Measurements from ENCODE around the gene POLR3F.
"Not testable (repeated sequence)": the region's sequence is repeated elsewhere in the genome, so short reads cannot be mapped to it uniquely, and the experiment has no call there.

Gene POLR3F

DNA sequence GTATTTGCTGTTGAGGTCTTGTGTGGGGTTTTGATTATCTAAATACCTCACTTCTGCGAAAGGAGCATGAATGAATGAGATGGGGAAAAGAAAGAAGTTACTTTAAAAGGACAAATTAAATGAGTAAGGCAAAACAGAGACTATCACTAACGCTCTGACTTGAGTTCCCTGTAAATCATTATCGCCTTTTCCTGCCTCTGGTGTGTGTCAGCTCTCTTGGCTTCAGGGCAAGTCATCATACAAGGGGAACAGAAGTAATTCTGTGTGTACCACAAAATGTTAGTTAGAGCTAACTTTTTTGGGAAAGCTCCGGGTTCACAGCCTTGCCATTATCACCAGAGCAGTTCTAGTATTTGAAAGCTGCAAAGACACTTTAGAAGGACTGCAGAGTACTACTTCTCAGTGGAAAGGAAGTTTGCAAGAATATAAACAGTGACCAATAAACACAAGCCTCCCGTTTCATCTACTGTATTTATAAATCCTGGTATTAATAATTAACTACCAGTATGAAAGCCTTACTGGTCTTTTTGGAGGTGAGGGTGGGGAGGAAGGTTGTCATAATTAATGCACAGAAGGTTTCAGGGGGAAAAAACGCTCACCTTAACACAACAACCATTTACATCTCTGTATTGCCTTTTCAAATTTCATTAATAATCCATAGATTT is 1.5 kb upstream of the POLR3F start:
- H3K4me3 ChIP-seq (ENCODE audit: low read depth, low read length): peak overlapping the region; percentile 98
- H3K27me3 ChIP-seq (ENCODE audit: insufficient read depth, low read length): no peaks in the 10 kb centered on the region
- no peaks in the 10 kb centered on the region for H3K36me3 ChIP-seq (ENCODE audit: insufficient read depth, low read length)
- H3K4me1 ChIP-seq (ENCODE audit: control insufficient read depth, insufficient read depth, low read length, unreplicated experiment): peaks cover 15% of the 10 kb centered on the region
- peak overlapping the region; percentile 98 for H2AFZ ChIP-seq (ENCODE audit: low read length, unreplicated experiment)
- no peak overlapping the region for H3K27ac ChIP-seq (ENCODE audit: low read depth, low read length)
- H3K79me2 ChIP-seq (ENCODE audit: control insufficient read depth, insufficient read depth, low read length, unreplicated experiment): peaks cover 32% of the 10 kb centered on the region

DNA sequence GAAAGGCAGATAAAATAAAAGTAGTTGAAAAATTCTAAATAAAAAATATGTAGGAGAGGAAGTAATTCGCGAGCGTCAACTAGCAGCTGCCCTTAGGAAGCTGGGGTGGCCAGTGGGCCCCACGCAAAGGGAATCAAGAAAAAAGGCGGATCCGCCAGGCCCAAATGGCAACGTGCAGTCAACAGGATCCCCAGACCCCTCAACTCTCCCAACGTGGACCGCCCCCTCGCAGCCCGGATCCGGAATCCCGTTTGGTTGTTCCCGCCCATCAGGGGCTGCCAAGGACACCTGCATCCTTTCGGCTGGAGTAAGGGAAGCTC is 656 bp upstream of the POLR3F start:
- no peaks in the 10 kb centered on the region for H3K27me3 ChIP-seq (ENCODE audit: insufficient read depth, low read length)
- peaks cover 34% of the 10 kb centered on the region for H3K79me2 ChIP-seq (ENCODE audit: control insufficient read depth, insufficient read depth, low read length, unreplicated experiment)
- peak overlapping the region; percentile 98 for H3K4me3 ChIP-seq (ENCODE audit: low read depth, low read length)
- peak overlapping the region; percentile 98 for H2AFZ ChIP-seq (ENCODE audit: low read length, unreplicated experiment)
- peaks cover 15% of the 10 kb centered on the region for H3K4me1 ChIP-seq (ENCODE audit: control insufficient read depth, insufficient read depth, low read length, unreplicated experiment)
- H3K27ac ChIP-seq (ENCODE audit: low read depth, low read length): no peak overlapping the region
- no peaks in the 10 kb centered on the region for H3K36me3 ChIP-seq (ENCODE audit: insufficient read depth, low read length)

DNA sequence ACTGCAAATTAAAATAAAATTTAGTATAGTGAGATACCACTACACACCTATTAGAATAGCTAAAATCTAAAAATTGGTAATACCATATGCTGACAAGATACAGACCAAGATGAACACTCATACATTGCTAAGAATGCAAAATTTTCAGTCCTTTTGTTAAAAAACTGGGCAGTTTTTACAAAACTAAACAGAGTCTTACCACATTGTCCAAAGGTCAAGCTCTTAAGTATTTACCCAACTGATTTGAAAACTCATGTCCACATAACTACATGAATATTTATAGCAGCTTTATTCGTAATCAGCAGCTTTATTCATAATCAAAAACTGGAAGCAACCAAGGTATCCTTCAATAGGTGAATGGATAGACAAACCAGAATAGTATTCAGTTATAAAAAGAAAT is 10.0 kb downstream of the POLR3F start:
- Histone ChIP-seq H3K27me3 (ENCODE audit: insufficient read depth, low read length) (no peaks in the 10 kb centered on the region), H3K36me3 (ENCODE audit: insufficient read depth, low read length) (peaks cover 20% of the 10 kb centered on the region), H3K79me2 (ENCODE audit: control insufficient read depth, insufficient read depth, low read length, unreplicated experiment) (no peaks in the 10 kb centered on the region), H2AFZ (ENCODE audit: low read length, unreplicated experiment) (no peak overlapping the region), H3K4me3 (ENCODE audit: low read depth, low read length) (no peak overlapping the region), H3K27ac (ENCODE audit: low read depth, low read length) (no peak overlapping the region), H3K4me1 (ENCODE audit: control insufficient read depth, insufficient read depth, low read length, unreplicated experiment) (no peaks in the 10 kb centered on the region)

DNA sequence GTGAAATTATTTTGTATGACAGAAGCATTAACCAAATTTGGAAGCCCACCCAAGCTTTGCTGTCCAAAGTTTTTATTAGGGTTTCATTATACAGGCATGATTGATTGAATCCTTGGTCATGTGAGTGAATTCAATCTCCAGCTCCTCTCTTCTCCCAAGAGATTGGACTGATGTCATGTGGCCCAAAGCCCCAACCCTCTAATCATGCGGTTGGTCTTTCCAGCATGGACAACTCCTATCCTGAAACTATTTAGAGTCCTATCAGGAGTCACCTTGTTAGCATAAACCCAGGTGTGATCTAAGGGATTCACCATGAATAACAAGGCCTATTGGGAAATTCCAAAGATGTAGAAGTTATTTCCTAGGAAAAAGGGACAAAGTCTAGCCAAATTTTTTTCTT is 10.6 kb downstream of the POLR3F start:
- Histone ChIP-seq H2AFZ (ENCODE audit: low read length, unreplicated experiment) (no peak overlapping the region), H3K27ac (ENCODE audit: low read depth, low read length) (no peak overlapping the region), H3K36me3 (ENCODE audit: insufficient read depth, low read length) (peaks cover 26% of the 10 kb centered on the region), H3K4me3 (ENCODE audit: low read depth, low read length) (no peak overlapping the region), H3K4me1 (ENCODE audit: control insufficient read depth, insufficient read depth, low read length, unreplicated experiment) (no peaks in the 10 kb centered on the region), H3K79me2 (ENCODE audit: control insufficient read depth, insufficient read depth, low read length, unreplicated experiment) (no peaks in the 10 kb centered on the region), H3K27me3 (ENCODE audit: insufficient read depth, low read length) (no peaks in the 10 kb centered on the region)

DNA sequence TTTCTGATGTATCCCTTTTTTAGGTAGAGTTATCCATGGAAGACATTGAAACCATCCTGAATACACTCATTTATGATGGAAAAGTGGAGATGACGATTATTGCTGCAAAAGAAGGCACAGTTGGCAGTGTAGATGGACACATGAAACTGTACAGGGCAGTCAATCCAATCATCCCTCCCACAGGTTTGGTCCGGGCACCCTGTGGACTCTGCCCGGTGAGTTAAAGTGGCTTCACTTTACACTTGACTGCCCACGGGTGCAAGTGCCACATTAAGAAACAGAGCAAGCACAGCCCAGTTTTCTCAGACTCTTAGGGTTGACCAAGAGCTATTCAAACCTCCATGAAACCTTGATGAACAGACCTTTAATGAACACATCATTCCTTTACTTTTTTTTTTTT is 14.4 kb downstream of the POLR3F start:
- no peak overlapping the region for H3K27ac ChIP-seq (ENCODE audit: low read depth, low read length)
- H3K4me3 ChIP-seq (ENCODE audit: low read depth, low read length): no peak overlapping the region
- peaks cover 23% of the 10 kb centered on the region for H3K36me3 ChIP-seq (ENCODE audit: insufficient read depth, low read length)
- no peaks in the 10 kb centered on the region for H3K4me1 ChIP-seq (ENCODE audit: control insufficient read depth, insufficient read depth, low read length, unreplicated experiment)
- no peaks in the 10 kb centered on the region for H3K79me2 ChIP-seq (ENCODE audit: control insufficient read depth, insufficient read depth, low read length, unreplicated experiment)
- H2AFZ ChIP-seq (ENCODE audit: low read length, unreplicated experiment): no peak overlapping the region
- no peaks in the 10 kb centered on the region for H3K27me3 ChIP-seq (ENCODE audit: insufficient read depth, low read length)

DNA sequence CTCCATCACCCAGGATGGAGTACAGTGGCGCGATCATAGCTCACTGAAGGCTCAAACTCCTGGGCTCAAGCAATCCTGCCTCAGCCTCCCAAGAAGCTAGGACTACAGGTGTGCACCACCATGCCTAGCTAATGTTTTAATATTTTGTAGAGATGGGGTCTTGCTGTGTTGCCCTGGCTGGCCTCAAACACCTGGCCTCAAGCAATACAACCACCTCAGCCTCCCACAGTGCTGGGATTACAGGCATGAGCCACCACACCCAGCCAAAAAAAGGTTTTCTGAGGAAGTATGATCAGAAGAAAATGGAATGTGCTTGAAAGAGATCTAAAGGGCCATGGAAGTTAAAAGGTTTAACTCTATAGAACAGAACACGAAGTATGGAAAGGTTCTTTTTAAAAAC is 21.1 kb downstream of the POLR3F start:
- peaks cover 6% of the 10 kb centered on the region for H3K36me3 ChIP-seq (ENCODE audit: insufficient read depth, low read length)
- no peaks in the 10 kb centered on the region for H3K4me1 ChIP-seq (ENCODE audit: control insufficient read depth, insufficient read depth, low read length, unreplicated experiment)

DNA sequence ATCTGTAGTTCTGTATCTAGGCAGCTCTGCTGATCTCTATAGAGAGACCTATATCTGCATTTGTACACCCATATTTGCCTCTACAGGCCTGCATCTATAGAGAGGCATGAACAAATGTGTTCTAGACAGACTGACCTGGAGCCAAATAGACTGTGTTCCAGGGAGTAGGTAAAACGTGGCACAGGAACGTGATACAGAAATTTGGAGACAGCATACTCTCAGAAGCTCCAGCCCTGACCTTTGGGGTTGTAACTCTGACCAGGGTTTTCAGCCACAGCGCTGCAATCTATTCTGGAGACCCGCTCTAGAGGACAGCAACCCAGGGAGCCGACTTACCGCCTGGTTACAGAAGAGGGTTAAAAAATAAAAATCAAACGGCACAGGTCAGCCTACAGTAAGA is 28.9 kb downstream of the POLR3F start:
- Histone ChIP-seq H3K4me3 (ENCODE audit: low read depth, low read length) (peak overlapping the region; percentile 87), H3K27me3 (ENCODE audit: insufficient read depth, low read length) (no peaks in the 10 kb centered on the region), H3K79me2 (ENCODE audit: control insufficient read depth, insufficient read depth, low read length, unreplicated experiment) (no peaks in the 10 kb centered on the region), H3K4me1 (ENCODE audit: control insufficient read depth, insufficient read depth, low read length, unreplicated experiment) (peaks cover 7% of the 10 kb centered on the region), H2AFZ (ENCODE audit: low read length, unreplicated experiment) (peak overlapping the region; percentile 82), H3K27ac (ENCODE audit: low read depth, low read length) (no peak overlapping the region), H3K36me3 (ENCODE audit: insufficient read depth, low read length) (no peaks in the 10 kb centered on the region; the same call in 1 of the 2 replicates)

More for the DNA sequence above, 21.1 kb downstream of the POLR3F start:
- Histone ChIP-seq H2AFZ (ENCODE audit: low read length, unreplicated experiment) (no peak overlapping the region), H3K27ac (ENCODE audit: low read depth, low read length) (no peak overlapping the region), H3K79me2 (ENCODE audit: control insufficient read depth, insufficient read depth, low read length, unreplicated experiment) (no peaks in the 10 kb centered on the region), H3K27me3 (ENCODE audit: insufficient read depth, low read length) (no peaks in the 10 kb centered on the region), H3K4me3 (ENCODE audit: low read depth, low read length) (no peak overlapping the region)

DNA sequence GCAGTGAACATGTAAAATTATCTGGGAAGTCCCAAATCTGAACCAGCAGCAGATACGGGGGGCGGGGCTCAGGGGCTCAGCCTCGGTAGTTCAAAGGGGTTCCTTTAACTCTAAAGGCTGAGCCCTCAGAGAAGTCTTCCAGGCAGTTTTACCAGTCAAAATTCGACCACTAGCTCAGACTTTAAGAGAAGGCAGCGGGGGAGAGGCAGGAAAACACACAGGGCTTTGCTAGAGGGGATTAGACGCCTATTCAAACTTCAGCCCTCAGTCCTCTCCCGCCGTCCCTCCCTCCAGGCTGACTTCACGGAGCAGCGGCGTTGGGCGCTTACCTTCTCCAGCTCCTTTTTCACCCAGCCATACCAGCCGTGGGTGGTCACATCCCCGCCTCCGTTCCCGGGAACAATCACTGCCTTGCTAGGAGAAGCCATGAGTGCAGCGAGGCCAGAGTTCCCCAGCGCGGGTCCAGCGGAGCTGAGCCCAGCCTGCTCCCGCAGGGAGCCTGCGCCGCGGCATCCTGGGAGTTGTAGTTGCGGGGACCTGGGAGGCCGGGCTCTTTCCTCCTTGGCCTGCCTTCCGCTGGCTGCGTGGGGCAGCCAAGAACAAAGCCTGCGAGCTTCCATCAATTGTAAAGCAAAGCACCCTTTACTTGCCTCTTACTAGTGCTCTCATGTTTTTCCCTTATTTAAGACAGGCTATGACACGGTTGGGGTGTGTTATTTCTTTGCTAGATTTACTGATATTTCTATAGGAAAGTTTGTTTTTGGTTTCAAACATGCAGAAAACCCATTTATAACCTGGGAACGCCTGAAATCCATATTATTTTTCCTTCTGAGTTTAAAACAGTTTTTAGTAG is 29.8 kb downstream of the POLR3F start, which contains the start of gene RBBP9:
TSS of gene RBBP9 (minus strand) at position 486 of the 853 bp plus-strand sequence. CDS start at position 428, 58 bp downstream.
- Histone ChIP-seq H3K27me3 (ENCODE audit: insufficient read depth, low read length) (no peaks in the 10 kb centered on the region), H3K36me3 (ENCODE audit: insufficient read depth, low read length) (no peaks in the 10 kb centered on the region; the same call in 1 of the 2 replicates), H2AFZ (ENCODE audit: low read length, unreplicated experiment) (peak within 1 kb of the TSS; percentile 82), H3K79me2 (ENCODE audit: control insufficient read depth, insufficient read depth, low read length, unreplicated experiment) (no peaks in the 10 kb centered on the region), H3K4me3 (ENCODE audit: low read depth, low read length) (peak within 1 kb of the TSS; percentile 87), H3K4me1 (ENCODE audit: control insufficient read depth, insufficient read depth, low read length, unreplicated experiment) (peaks cover 7% of the 10 kb centered on the region), H3K27ac (ENCODE audit: low read depth, low read length) (no peak within 1 kb of the TSS)

DNA sequence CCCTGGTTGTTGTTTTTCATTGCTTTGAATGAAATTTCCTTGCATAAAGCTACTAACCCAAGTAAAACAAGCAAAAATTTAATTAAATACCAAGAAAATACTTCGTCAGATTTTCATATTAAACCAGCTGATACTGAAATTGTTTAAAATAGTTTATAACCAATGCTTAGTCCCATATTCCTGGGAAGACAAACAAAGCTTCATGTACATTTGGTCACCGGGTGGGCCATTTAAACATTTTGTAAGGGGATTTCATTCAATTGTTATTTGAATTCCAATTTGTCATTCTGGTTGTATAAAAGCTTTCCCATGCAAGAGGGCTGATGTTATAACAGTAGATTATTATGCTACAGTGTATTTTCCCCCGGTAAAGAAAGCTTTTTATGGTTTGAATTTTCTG is 30.4 kb downstream of the POLR3F start:
- Histone ChIP-seq H2AFZ (ENCODE audit: low read length, unreplicated experiment) (peak overlapping the region; percentile 82), H3K79me2 (ENCODE audit: control insufficient read depth, insufficient read depth, low read length, unreplicated experiment) (no peaks in the 10 kb centered on the region), H3K4me1 (ENCODE audit: control insufficient read depth, insufficient read depth, low read length, unreplicated experiment) (peaks cover 7% of the 10 kb centered on the region), H3K36me3 (ENCODE audit: insufficient read depth, low read length) (no peaks in the 10 kb centered on the region; the same call in 1 of the 2 replicates), H3K4me3 (ENCODE audit: low read depth, low read length) (peak overlapping the region; percentile 87), H3K27me3 (ENCODE audit: insufficient read depth, low read length) (no peaks in the 10 kb centered on the region), H3K27ac (ENCODE audit: low read depth, low read length) (no peak overlapping the region)

DNA sequence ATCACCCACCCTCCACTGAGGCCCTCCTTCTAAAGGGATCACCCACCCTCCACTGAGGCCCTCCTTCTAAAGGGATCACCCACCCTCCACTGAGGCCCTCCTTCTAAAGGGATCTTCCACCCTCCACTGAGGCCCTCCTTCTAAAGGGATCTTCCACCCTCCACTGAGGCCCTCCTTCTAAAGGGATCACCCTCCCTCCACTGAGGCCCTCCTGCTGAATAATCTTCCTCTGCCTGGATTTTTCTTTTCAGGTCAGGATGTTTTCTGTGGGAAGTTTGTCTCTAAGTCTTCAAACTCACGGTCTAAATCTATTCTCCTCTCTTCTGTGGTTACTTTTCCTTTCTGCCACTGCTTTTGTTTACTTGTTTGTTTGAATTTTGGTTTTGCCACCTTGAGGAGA is 34.5 kb downstream of the POLR3F start:
- H3K4me1 ChIP-seq (ENCODE audit: control insufficient read depth, insufficient read depth, low read length, unreplicated experiment); H3K27ac ChIP-seq (ENCODE audit: low read depth, low read length); H3K36me3 ChIP-seq (ENCODE audit: insufficient read depth, low read length); H3K27me3 ChIP-seq (ENCODE audit: insufficient read depth, low read length); H2AFZ ChIP-seq (ENCODE audit: low read length, unreplicated experiment); H3K79me2 ChIP-seq (ENCODE audit: control insufficient read depth, insufficient read depth, low read length, unreplicated experiment); H3K4me3 ChIP-seq (ENCODE audit: low read depth, low read length): not testable (repeated sequence)
